ENCODE results near the gene MYH15.

MYH15 gene

DNA sequence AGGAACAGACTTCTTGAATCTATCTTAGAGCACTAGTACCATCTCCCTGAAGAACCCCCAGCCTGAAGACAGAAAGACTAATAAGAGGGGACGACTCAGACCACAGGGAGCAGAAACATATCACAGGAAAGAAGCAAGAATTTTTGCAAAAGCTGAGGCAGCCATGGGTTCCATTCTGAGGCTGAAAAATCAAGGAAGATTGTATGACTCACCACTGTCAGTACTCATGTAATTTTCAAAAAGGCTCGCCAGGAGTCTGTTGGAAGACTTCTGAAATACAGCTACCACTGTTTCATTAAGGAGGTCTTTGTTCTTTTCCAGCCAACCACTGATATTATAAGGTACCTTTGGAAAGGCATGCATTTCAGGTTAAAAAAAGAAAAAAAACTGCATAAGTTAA lies 47.5 kb downstream of the MYH15 start:
- POLR2A ChIA-PET: interaction anchor here (0.6 kb wide), 1 partner anchor 459 kb away, joined by 3 read pairs; no protein-coding TSS in a partner anchor
- CTCF ChIA-PET: interaction anchor here (1.0 to 2.2 kb wide), 2 partner anchors 11 to 12 kb away, joined by 3 to 7 read pairs; no protein-coding TSS in a partner anchor
- no peaks in the 10 kb centered on the region for H3K9me3 ChIP-seq (ENCODE audit: control extremely low read depth in 1 of 5, control insufficient read depth in 4 of 5, insufficient read depth in 2 of 5, low read depth in 1 of 5, low read length in 4 of 5)
- no peaks in the 10 kb centered on the region for H3K36me3 ChIP-seq (ENCODE audit: control insufficient read depth in 4 of 4, insufficient read depth in 4 of 4, low read length in 3 of 4)
- no peak overlapping the region for H3K4me3 ChIP-seq (ENCODE audit: control insufficient read depth in 1 of 7, extremely low read depth in 1 of 7, insufficient read depth in 4 of 7, low read depth in 2 of 7, low read length in 6 of 7)
- H3K4me1 ChIP-seq (ENCODE audit: control extremely low read depth in 1 of 4, control insufficient read depth in 4 of 4, insufficient read depth in 4 of 4, low read length in 3 of 4): peaks cover 0 to 9% (median 4%) of the 10 kb centered on the region in 4 experiments
- 100% methylated on average over 2 of the region's 2 CpGs for WGBS (ENCODE audit: insufficient coverage)
- DNase-seq: no peak
- no peaks in the 10 kb centered on the region for H3K27me3 ChIP-seq (replicated peaks in 2 of 5; ENCODE audit: control insufficient read depth in 4 of 5, insufficient read depth in 5 of 5, low read length in 4 of 5)
- H3K27ac ChIP-seq (ENCODE audit: insufficient read depth in 1 of 2, low read depth in 1 of 2, low read length in 2 of 2, poor library complexity in 1 of 2, severe bottlenecking in 2 of 2): no peak overlapping the region

DNA sequence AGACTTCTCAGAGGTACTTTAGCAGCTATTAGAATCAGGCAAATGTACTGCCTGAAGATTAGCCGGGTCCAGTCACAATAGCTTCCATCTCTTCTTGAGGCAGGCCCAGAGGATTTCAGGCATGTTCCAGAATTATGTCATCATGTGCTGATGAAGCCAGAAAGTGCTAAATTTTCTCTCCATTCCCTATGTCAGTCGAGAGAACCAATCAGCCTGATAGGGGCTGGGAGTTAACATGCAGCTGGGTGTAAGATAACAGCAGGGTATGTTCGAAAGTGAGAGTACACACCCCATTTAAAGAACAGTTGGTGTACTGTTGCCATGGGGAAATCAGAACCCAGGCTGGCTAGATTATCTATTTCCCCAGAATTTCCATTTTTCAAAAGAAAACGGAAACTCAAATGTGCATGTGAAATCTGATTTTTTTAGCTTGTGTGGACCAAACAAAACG lies 48.7 kb downstream of the MYH15 start:
- Histone ChIP-seq H3K36me3 (ENCODE audit: control insufficient read depth in 4 of 4, insufficient read depth in 4 of 4, low read length in 3 of 4) (no peaks in the 10 kb centered on the region), H3K9me3 (ENCODE audit: control extremely low read depth in 1 of 5, control insufficient read depth in 4 of 5, insufficient read depth in 2 of 5, low read depth in 1 of 5, low read length in 4 of 5) (no peaks in the 10 kb centered on the region), H3K27me3 (replicated peaks in 2 of 5; ENCODE audit: control insufficient read depth in 4 of 5, insufficient read depth in 5 of 5, low read length in 4 of 5) (no peaks in the 10 kb centered on the region), H3K27ac (ENCODE audit: insufficient read depth in 1 of 2, low read depth in 1 of 2, low read length in 2 of 2, poor library complexity in 1 of 2, severe bottlenecking in 2 of 2) (no peak overlapping the region), H3K4me3 (ENCODE audit: control insufficient read depth in 1 of 7, extremely low read depth in 1 of 7, insufficient read depth in 4 of 7, low read depth in 2 of 7, low read length in 6 of 7) (no peak overlapping the region), H3K4me1 (ENCODE audit: control extremely low read depth in 1 of 4, control insufficient read depth in 4 of 4, insufficient read depth in 4 of 4, low read length in 3 of 4) (peaks cover 0 to 8% (median 2%) of the 10 kb centered on the region in 4 experiments)
- CTCF ChIA-PET: interaction anchor here (2.2 kb wide), 1 partner anchor 13 kb away, joined by 7 read pairs; no protein-coding TSS in a partner anchor
- DNase-seq: peak; percentile 36 to 79 (median 61)
- POLR2A ChIA-PET: no interaction called here
- 64% methylated on average over 3 of the region's 5 CpGs for WGBS (ENCODE audit: insufficient coverage)

DNA sequence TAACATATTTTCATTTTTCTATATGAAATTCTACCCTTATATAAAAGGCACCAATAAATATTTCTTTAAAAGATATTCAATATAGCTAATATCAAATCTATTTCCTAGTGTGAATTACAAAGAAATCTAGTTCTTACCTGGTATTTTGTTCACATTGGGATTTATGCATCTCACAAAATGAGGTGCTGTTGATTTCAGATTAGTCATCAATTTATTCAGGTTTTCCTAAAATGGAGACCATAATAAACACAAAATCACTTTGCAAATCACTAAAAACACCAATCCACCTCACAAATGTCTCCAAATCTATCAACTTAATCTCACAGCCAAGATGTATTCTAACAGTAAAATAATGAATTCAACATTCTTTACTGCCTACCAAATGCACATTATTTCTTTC lies 51.2 kb downstream of the MYH15 start:
- ChIA-PET CTCF (interaction anchor here (1.2 kb wide), 1 partner anchor 19 kb away, joined by 4 read pairs; no protein-coding TSS in a partner anchor), POLR2A (no interaction called here)
- Histone ChIP-seq H3K4me3 (ENCODE audit: control insufficient read depth in 1 of 7, extremely low read depth in 1 of 7, insufficient read depth in 4 of 7, low read depth in 2 of 7, low read length in 6 of 7) (no peak overlapping the region), H3K4me1 (ENCODE audit: control extremely low read depth in 1 of 4, control insufficient read depth in 4 of 4, insufficient read depth in 4 of 4, low read length in 3 of 4) (peaks cover 0 to 6% (median 2%) of the 10 kb centered on the region in 4 experiments), H3K27me3 (replicated peaks in 2 of 5; ENCODE audit: control insufficient read depth in 4 of 5, insufficient read depth in 5 of 5, low read length in 4 of 5) (no peaks in the 10 kb centered on the region), H3K27ac (ENCODE audit: insufficient read depth in 1 of 2, low read depth in 1 of 2, low read length in 2 of 2, poor library complexity in 1 of 2, severe bottlenecking in 2 of 2) (no peak overlapping the region), H3K9me3 (ENCODE audit: control extremely low read depth in 1 of 5, control insufficient read depth in 4 of 5, insufficient read depth in 2 of 5, low read depth in 1 of 5, low read length in 4 of 5) (peaks cover 0 to 3% (median 0%) of the 10 kb centered on the region in 5 experiments), H3K36me3 (ENCODE audit: control insufficient read depth in 4 of 4, insufficient read depth in 4 of 4, low read length in 3 of 4) (no peaks in the 10 kb centered on the region)
- DNase-seq: no peak

DNA sequence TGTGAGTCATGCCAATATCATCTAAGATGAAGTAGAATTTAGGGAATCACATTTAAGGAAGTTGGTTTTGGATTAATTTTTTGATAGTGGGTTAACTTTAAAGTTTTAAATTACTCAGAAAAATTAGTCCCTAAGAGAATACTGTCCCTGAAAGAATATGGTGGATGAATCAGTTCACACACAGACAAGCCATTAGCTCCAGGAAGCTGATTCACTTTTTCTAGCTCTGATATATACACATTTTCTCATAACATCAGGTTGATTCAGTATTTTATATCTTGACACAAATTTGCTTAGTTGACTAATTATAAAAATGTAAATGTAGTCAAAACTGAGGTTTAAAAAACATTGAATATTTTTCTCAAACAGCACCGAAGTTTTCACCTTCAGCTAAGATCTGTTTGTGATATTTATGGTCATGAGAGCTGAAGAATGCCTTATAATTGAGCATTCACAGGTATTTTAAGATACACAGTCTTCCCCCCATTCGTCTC lies 55.1 kb downstream of the MYH15 start:
- Histone ChIP-seq H3K27me3 (replicated peaks in 2 of 5; ENCODE audit: control insufficient read depth in 4 of 5, insufficient read depth in 5 of 5, low read length in 4 of 5) (no peaks in the 10 kb centered on the region), H3K36me3 (ENCODE audit: control insufficient read depth in 4 of 4, insufficient read depth in 4 of 4, low read length in 3 of 4) (no peaks in the 10 kb centered on the region), H3K4me3 (ENCODE audit: control insufficient read depth in 1 of 7, extremely low read depth in 1 of 7, insufficient read depth in 4 of 7, low read depth in 2 of 7, low read length in 6 of 7) (no peak overlapping the region), H3K27ac (ENCODE audit: insufficient read depth in 1 of 2, low read depth in 1 of 2, low read length in 2 of 2, poor library complexity in 1 of 2, severe bottlenecking in 2 of 2) (no peak overlapping the region), H3K4me1 (ENCODE audit: control extremely low read depth in 1 of 4, control insufficient read depth in 4 of 4, insufficient read depth in 4 of 4, low read length in 3 of 4) (no peaks in the 10 kb centered on the region), H3K9me3 (ENCODE audit: control extremely low read depth in 1 of 5, control insufficient read depth in 4 of 5, insufficient read depth in 2 of 5, low read depth in 1 of 5, low read length in 4 of 5) (peaks cover 0 to 3% (median 2%) of the 10 kb centered on the region in 5 experiments)
- 100% methylated on average over 1 of the region's 2 CpGs for WGBS (ENCODE audit: insufficient coverage)
- no peak for DNase-seq
- ChIA-PET CTCF (no interaction called here), POLR2A (no interaction called here)

DNA sequence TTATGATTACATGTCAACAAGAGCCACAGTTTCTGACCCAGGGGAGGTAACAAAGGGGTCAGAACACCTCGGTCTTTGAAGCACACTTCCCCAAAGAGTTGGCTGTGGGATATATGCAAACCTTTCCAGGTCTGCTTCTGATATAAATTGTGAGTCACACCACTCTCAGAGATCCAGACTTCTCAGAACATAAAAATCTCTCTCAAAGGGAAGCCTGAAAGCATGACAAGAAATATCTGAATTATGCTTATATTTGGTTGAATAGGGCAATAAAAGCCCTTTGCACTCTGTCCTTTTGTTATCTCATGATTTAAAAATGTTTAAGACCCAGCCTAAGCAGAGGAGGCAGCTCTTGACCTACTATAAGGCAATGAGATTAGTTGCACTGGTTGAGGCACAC lies 56.8 kb downstream of the MYH15 start:
- H3K4me1 ChIP-seq (ENCODE audit: control extremely low read depth in 1 of 4, control insufficient read depth in 4 of 4, insufficient read depth in 4 of 4, low read length in 3 of 4): no peaks in the 10 kb centered on the region
- H3K9me3 ChIP-seq (ENCODE audit: control extremely low read depth in 1 of 5, control insufficient read depth in 4 of 5, insufficient read depth in 2 of 5, low read depth in 1 of 5, low read length in 4 of 5): peaks cover 0 to 6% (median 2%) of the 10 kb centered on the region in 5 experiments
- DNase-seq: no peak
- POLR2A ChIA-PET: no interaction called here
- CTCF ChIA-PET: no interaction called here
- WGBS (ENCODE audit: insufficient coverage): 100% methylated on average over 1 of the region's 1 CpG
- H3K27me3 ChIP-seq (replicated peaks in 2 of 5; ENCODE audit: control insufficient read depth in 4 of 5, insufficient read depth in 5 of 5, low read length in 4 of 5): no peaks in the 10 kb centered on the region
- H3K27ac ChIP-seq (ENCODE audit: insufficient read depth in 1 of 2, low read depth in 1 of 2, low read length in 2 of 2, poor library complexity in 1 of 2, severe bottlenecking in 2 of 2): no peak overlapping the region
- H3K4me3 ChIP-seq (ENCODE audit: control insufficient read depth in 1 of 7, extremely low read depth in 1 of 7, insufficient read depth in 4 of 7, low read depth in 2 of 7, low read length in 6 of 7): no peak overlapping the region
- no peaks in the 10 kb centered on the region for H3K36me3 ChIP-seq (ENCODE audit: control insufficient read depth in 4 of 4, insufficient read depth in 4 of 4, low read length in 3 of 4)

DNA sequence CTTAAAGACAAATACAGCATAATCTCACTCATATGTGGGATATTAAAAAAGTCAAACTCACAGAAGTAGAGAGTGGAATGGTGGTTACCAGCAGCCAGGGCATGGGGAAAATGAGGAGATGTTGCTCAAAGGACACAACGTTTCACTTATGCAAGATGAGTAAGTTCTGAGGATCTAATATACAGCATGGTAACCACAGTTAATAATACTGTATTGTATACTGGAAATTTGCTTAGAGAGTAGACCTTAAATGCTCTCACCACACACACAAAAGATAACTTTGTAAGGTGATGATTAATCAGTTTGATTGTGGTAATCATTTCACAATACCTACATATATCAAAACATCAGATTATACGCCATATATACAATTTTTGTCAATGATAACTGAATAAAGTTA lies 60.0 kb downstream of the MYH15 start:
- no peak for DNase-seq
- H3K36me3 ChIP-seq (ENCODE audit: control insufficient read depth in 4 of 4, insufficient read depth in 4 of 4, low read length in 3 of 4): no peaks in the 10 kb centered on the region
- no peak overlapping the region for H3K4me3 ChIP-seq (ENCODE audit: control insufficient read depth in 1 of 7, extremely low read depth in 1 of 7, insufficient read depth in 4 of 7, low read depth in 2 of 7, low read length in 6 of 7)
- H3K9me3 ChIP-seq (ENCODE audit: control extremely low read depth in 1 of 5, control insufficient read depth in 4 of 5, insufficient read depth in 2 of 5, low read depth in 1 of 5, low read length in 4 of 5): peaks cover 1 to 31% (median 6%) of the 10 kb centered on the region in 5 experiments
- WGBS (ENCODE audit: insufficient coverage): no CpG with 5 or more reads among the region's 2 CpGs
- no peaks in the 10 kb centered on the region for H3K27me3 ChIP-seq (replicated peaks in 2 of 5; ENCODE audit: control insufficient read depth in 4 of 5, insufficient read depth in 5 of 5, low read length in 4 of 5)
- CTCF ChIA-PET: no interaction called here
- H3K4me1 ChIP-seq (ENCODE audit: control extremely low read depth in 1 of 4, control insufficient read depth in 4 of 4, insufficient read depth in 4 of 4, low read length in 3 of 4): no peaks in the 10 kb centered on the region
- no peak overlapping the region for H3K27ac ChIP-seq (ENCODE audit: insufficient read depth in 1 of 2, low read depth in 1 of 2, low read length in 2 of 2, poor library complexity in 1 of 2, severe bottlenecking in 2 of 2)
- POLR2A ChIA-PET: no interaction called here

DNA sequence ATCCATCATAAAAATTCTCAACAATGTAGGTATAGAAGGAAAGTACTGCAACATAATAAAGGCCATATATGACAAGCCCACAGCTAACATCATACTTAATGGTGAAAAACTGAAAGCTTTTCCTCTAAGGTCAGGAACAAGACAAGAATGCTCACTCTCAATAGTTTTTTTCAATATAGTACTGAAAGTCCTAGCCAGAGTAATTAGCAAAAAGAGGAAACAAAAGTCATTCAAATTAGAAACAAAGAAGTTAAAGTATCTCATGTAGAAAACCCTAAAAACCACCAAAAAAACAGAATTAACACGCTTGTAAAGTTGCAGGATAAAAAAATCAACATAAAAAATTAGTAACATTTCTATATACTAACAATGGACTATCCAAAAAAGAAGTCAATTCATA lies 61.8 kb downstream of the MYH15 start:
- Histone ChIP-seq H3K9me3 (ENCODE audit: control extremely low read depth in 1 of 5, control insufficient read depth in 4 of 5, insufficient read depth in 2 of 5, low read depth in 1 of 5, low read length in 4 of 5) (peaks cover 0 to 36% (median 6%) of the 10 kb centered on the region in 5 experiments), H3K27ac (ENCODE audit: insufficient read depth in 1 of 2, low read depth in 1 of 2, low read length in 2 of 2, poor library complexity in 1 of 2, severe bottlenecking in 2 of 2) (no peak overlapping the region), H3K4me3 (ENCODE audit: control insufficient read depth in 1 of 7, extremely low read depth in 1 of 7, insufficient read depth in 4 of 7, low read depth in 2 of 7, low read length in 6 of 7) (no peak overlapping the region), H3K36me3 (ENCODE audit: control insufficient read depth in 4 of 4, insufficient read depth in 4 of 4, low read length in 3 of 4) (no peaks in the 10 kb centered on the region), H3K27me3 (replicated peaks in 2 of 5; ENCODE audit: control insufficient read depth in 4 of 5, insufficient read depth in 5 of 5, low read length in 4 of 5) (no peaks in the 10 kb centered on the region), H3K4me1 (ENCODE audit: control extremely low read depth in 1 of 4, control insufficient read depth in 4 of 4, insufficient read depth in 4 of 4, low read length in 3 of 4) (no peaks in the 10 kb centered on the region)
- ChIA-PET POLR2A (no interaction called here), CTCF (no interaction called here)
- DNase-seq: no peak
- WGBS (ENCODE audit: insufficient coverage): no CpG with 5 or more reads among the region's 1 CpG
